CD4-positive, alpha-beta T cell treated with Interleukin-12 subunit alpha and Interleukin-12 subunit beta, for 1 hour (primary cell): Measurements from ENCODE around the gene GALNT2.
A peak's percentile ranks its signal among the peaks of the same experiment; 100 is the strongest.

ENCODE experiments used
- DNase-seq: peaks from one replicate; pipeline ENCODE4 v3.0.0-alpha.2; 2020

The GALNT2 gene

DNA sequence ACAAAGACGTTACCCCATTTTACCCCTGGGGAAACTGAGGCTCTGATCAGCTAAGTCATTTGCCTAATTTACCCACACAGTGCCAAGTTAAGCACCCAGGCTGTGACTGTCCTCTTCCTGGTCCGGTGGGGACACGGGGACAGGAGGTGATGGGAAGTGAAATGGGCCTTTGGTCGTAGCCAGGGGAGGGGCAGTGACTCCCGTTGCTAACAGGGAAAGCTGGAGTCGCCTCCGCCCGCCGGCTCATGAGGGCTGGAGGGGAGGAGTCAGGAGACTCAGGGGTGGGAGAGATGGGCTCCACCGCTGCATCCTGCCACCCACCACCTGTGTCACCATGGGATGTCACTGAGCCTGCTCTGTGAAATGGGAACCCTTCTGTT is 219.8 kb downstream of the GALNT2 start:
- DNase-seq: no peak

DNA sequence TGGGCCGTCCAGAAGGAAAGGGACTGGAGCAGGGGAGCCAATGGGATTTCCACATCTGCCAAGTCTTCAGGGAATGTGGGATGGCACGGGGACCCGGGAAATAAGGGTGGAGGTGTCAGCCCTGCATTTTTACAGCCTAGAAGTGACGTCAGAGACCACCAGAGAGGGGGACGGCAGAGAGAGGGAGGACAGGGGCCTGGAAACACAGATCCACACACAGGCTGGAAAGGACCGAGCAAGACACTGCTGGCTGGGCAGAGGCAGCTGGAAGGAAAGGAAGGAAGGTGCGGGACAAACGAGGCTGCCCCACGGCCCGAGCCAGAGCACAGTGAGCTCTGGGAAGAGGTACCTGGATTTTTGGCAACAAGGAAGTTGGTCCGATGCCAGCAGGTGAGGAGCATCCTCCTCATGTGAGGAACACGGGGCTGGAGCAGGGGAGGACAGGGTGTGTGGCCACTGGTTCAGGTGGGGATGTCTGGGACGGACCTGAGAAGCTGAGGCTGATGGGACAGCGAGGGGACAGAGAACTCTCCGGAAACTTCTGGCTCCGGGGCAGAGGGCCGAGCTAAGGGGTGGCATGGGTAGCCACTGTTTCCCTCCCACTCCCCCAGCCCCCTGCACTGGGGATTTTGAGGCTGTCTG is 220.8 kb downstream of the GALNT2 start:
- no peak for DNase-seq

DNA sequence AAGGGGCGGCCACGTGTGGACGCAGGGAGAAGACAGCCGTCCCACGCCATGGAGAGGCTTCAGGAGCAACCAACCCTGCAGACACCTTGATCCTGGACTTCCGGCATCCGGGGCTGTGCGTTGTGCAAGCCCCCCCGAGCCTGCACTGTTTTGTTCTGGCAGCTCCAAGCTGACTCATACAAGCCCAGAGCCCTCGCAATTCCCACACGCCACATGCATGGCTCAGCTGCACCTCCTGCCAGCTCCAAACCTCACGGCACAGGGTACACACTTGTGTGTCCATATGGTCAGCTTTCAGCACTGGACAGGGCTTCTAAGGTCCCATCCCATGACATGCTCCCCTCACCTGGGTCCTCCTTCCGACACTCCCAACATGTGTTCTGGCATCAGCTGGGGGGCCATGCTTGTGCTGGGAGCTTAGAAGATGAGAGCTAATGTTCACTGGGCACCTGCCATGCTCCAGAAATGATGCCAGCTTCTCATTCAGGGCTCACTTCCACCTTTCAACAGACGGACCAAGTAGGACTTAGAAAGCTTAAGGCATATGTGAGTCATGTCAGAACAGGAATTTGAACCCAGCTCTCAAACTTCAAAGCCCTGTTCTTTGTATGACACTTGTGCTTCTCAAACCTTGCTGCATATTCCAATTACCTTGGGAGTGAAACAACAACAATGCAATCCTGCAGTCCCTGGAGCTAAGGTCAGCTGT is 221.8 kb downstream of the GALNT2 start:
- no peak for DNase-seq

DNA sequence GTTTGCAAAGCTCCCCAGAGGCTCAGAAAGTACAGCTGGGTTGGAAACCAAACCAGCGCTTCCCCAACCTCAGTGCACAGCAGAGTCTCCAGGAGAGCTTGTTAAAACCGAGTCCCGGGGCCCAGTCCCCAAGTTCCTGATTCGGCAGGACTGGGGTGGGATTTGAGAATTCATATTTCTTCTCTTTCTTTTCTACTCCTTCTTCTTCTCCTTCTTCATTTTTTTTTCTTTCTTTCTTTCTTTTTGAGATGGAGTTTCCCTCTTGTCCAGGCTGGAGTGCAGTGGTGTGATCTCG is 222.3 kb downstream of the GALNT2 start:
- DNase-seq: no peak

DNA sequence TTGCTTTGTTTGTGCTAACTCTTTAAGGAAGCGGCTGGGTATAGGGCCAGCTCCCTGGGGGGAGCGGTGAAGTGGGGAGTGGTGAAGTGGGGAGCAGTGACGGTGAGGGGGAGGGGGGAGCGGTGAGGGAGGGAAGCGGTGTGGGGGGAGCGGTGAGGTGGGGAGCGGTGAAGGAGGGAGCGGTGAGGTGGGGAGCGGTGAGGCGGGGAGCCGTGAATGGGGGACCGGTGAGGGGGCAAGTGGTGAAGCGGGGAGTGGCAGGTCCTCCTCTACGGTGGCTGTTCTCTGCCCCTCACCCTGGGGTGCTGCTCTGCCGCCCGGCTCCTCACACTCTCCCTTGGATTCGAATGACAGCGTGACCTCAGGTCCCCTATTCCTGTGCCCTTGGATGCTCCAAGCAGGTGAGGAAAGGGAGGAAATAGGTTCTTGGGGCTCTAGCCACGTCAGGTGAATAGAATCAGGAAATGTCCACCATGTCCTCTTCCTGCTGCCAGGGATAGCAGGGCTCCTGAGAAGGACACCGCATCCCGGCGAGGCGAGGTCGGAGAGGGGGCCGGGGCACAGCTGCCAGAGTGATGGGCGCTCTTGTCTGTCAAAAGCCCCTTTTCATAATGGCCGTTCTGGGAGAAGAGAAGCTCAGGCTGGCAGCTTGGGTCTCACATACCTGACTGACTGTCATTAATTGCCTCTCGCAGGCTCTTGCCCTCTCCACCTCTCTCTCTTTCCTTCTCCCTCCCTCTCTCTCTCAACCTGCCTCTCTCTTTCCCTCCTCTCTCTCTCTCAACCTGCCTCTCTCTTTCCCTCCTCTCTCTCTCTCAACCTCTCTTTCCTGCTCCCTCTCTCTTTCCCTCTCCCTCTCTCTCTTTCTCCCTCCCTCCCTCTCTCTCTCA is 224.9 kb downstream of the GALNT2 start:
- no peak for DNase-seq

DNA sequence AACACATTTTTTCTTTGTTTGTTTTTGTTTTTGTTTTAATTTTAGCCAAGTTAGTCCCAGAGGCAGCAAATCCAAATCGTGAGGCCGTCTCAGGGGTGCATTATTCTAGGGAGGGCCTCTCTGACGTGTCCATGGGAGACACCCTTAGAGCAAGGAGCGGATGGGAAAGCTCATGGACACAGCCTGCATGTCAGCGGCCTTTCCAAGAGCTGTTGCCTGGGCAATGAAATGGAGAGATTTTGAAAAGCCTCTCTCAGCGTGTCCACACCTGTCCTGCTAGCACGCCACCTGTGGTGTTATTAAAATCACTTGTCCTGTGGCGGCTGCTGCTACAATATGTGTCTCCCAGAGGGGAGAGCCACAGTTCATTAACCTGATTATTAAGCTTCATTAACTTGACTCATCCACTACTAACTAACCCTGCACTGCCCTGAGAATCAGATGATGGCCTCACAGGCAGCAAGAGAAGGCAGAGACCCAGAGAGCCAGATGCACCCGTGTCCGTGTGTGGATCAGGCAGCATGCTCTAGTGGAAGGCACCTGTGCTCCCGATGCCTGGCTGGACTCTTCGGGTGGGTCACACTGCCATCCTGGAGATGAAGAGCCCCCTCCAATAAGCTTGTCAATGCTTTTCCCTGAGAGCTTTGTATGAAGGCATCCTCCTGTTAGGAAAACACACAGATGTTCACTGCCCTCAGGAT is 225.8 kb downstream of the GALNT2 start:
- no peak for DNase-seq

DNA sequence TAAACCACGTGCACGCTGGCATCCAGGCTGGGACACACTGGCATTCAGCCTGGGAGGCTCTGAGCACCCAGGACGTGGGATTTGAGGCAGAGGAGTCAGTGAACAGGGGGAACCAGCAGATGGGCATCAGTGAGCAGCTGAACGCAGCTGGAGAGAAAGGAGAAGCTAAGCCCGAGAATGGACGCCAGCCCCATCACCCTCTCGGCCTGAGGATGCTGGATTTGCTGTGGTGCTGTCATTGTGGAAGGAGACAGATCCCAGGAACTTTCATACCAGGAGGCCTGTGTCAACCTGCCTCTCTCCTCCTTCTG is 226.3 kb downstream of the GALNT2 start:
- DNase-seq: no peak

DNA sequence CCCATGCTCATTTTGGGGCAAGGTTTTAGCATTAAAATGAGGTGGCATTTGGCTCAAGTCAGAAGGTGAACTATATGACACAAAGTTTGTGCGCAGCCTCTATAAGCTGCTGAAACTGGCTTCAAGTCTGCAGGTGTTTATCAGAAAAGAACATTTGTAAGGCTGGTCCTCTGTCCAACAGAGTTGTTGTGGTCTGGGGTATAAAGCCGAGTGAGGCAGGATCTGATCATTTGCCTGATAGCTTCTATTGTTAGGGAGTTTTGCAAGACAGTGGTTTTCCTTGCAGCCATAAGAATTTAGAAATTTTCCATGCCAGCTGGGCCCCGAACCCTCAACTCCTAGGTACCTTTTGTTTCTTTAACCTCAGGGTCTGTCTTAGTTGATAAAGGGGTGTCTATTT is 228.3 kb downstream of the GALNT2 start:
- DNase-seq: no peak

DNA sequence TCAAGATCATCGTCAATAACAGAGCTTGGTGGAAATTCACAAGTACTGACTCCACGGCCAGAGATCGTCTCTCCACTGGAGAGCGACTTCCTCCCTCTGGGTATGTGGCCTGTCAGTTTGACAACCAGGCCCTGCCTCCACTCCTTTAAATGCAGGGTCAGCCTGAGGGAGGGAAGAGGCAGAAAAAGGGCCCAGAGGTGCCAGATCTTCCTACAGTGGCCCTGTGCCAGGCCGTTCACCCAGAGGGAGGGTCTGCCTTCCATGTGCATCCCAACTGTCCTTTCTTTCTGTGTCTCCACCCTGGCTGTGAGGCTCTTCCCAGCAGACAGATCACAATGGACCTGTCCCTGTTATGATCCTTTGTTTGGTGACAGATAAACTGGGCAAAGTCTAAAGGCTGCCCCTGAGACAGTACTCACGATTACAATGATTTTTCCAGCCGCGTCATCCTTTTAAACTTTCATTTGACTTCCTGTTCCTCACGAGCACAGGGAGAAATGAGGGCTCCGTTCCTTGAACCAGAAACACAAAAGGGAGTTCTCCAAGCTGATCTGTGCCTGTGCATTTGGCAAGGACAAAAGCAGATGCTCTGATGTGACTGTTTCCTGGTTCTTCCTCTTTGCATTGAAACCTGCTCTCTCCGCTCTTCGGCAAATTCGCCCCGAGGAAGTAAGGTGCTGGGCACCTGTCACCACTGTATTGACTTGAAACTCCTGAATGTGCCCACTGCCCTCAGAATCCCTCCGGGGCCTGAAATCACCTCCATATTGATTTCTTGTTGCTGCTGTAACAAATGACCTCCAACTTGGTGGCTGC is 232.4 kb downstream of the GALNT2 start:
- DNase-seq: no peak

DNA sequence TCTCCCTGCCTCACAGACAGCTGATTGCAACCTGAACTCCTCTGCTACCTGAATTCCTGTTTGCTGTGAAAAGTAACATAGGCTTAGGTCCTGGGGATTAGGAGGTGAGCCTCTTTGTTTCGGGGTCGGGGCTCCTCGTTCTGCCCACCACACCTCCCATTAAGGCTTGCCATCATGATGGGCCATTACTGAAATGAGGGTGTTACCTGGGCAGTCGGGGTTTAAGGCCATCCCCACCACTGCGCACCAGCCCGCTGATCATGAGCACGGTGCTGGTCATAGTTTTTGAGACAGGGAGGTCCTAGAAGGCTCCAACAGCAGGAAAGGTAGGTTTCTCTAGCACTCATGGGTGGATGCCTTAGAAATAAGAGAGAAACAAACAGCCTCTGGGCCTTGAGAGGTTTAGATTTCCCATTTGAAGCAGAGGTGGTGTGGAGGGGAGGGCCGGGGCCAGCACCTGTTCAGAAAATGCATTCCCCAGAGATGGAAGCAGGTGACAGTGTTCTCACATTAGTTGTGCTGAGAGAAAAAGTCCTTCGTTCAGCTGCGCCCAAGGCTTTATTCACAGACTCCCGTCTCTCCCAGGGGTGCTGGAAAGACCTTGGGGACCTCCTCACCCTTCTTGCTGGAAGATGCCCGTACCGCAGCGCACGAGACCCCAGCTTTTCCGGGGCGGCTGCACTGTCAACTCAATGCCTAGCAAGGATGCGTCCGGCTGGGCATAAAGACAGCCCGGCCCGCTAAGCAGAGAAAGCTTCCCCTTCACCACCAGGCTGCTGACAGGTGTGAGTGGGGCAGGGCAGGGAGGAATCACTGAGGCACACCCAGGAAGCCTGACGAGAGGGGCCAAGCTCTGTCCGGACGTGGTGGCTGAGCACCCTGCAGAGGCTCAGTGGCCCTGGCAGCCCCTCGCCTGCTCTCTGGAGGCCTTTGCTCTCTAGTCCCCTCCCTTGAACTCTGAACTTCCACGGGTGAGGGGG is 233.6 kb downstream of the GALNT2 start:
- no peak for DNase-seq

DNA sequence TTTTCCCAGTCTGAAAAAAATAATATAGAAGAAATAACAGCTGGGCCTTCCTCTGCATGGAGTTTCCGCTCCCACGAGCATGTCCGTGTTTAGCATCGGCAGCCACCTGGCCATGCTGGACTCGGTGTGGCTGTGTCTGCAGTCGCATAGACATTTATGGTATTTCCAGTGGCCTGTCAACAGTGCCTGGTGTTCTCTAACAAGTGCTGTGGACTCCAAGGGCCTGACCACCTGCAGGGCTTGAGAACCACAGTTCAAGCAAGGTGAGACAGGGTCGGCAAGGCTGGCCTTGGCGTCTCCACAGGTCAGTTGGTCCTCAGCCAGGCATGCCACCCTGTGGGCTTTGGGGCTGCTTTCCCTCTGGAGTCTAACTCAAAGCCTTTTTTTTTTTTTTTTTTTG is 234.3 kb downstream of the GALNT2 start:
- no peak for DNase-seq

DNA sequence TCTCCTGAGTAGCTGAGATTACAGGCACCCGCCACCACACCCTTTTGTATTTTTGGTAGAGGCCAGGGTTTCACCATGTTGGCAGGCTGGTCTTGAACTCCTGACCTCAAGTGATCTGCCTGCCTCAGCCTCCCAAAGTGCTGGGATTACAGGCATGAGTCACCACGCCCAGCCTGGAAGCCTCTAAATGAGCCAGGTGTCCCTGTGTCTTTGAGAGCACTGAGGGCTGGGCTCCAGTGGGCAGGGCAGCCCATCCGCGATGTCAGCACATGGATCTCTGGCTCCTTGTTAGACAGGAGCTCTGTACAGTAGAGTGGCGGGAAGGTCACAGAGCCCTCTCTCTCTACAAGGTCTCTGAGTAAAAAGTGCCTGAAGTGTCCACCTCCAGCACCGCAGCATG is 234.8 kb downstream of the GALNT2 start:
- no peak for DNase-seq

DNA sequence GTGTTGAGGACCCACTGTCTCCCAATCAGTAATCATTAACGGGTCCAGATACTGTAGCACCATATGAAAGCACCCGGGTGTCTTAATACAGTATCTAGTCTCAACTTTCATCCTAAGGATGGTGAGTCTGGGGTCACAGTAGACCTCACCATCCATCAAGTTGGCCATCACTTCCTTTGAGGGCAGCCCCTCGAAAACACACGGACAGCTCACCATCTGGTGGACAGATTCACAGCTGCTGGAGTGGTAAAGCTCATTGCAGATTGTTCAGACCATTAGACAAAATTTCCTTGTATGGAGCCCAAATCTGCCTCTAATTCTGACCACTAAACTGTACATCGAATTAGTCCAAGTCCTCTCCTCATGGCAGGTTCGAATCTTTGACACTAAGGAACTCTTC is 236.0 kb downstream of the GALNT2 start:
- DNase-seq: no peak

DNA sequence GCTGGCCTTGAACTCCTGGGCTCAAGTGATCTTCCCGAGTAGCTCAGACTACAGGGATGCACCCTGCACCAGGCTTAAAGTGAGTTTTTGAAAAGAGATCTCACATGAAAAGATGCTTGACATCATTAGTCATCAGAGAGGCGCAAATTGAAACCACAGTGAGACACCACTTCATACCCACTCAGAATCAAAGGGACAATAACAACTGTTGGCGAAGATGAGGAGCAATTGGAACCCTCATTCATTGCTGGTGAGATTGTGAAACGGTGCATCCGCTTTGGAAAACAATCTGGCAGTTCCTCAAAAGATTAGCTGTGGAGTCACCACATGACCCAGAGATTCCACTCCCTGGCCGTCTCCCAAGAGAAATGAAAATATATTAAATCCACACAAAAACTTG is 236.8 kb downstream of the GALNT2 start:
- DNase-seq: no peak

DNA sequence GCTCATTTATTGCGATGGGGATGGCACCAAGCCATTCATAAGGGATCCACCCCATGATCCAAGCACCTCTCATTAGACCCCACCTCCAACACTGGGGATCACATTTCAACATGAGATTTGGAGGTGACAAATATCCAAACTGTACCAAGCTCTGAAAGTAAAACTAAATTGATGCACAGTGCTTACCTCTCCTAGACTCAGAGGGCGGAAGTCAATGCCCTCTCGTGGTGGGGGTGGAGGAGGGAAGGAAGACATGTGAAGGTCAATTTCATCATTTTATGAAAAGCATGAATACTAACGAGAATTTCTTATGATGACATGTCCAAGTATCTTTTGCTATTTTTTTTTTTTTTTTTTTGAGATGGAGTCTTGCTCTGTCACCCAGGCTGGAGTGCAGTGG is 239.1 kb downstream of the GALNT2 start:
- peak; percentile 9 for DNase-seq

DNA sequence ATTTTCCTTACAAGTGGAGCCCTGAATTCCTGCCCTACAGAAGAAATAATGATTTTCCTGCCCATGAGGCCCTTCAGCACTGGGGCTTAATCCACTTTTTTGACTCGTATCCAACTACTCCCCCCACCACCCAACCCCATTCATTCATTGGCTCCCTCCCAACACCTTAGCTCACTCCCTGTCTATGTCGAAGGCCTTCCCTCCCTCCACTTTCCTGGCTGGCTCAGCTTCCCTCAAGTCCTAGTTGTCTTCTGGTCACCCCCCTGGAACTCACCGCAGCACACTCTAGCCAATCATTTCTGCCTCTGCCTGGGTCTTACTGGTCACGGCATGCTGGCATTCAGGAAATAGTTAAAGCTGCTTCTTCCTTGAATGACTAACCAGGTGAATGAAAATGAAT is 240.2 kb downstream of the GALNT2 start:
- no peak for DNase-seq

DNA sequence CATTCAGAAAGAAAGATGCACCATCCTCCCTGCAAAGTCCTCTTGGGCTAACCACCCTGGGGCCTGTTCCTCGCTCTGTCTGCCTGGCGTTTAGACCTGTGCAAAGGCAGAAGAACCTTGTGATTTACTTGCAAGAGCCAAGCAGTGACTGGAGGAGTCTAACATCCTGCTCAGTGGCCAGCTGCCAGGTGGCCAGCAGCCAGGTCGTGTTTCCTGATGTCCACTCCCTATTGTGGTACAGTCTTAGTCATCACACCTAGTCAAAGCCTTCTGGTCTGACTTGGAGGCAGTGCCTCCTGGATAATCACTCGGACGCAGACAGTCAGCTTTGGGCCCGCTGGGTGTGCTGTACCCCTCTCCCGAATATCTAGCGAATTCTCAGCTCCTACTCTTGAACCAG is 241.0 kb downstream of the GALNT2 start:
- no peak for DNase-seq

DNA sequence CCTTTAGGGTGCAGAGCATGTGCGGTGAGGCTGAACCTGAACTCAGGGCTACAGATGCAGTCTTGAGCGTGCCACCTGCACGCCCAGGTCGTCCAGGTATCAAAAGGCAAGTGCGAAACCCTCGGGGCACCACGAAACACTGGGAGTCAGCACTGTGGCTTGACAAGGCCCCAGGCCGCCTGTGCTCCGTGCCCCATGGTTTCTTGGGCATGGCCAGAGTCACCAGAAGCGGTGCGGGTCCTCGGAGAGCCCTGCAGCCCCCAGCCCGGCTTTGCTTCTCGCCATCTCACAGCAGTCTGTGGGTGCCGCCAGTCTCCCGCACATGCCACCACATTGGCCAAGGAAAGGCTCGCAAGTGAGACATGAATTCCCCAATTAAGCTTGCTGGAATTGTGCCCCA is 241.8 kb downstream of the GALNT2 start:
- DNase-seq: no peak

DNA sequence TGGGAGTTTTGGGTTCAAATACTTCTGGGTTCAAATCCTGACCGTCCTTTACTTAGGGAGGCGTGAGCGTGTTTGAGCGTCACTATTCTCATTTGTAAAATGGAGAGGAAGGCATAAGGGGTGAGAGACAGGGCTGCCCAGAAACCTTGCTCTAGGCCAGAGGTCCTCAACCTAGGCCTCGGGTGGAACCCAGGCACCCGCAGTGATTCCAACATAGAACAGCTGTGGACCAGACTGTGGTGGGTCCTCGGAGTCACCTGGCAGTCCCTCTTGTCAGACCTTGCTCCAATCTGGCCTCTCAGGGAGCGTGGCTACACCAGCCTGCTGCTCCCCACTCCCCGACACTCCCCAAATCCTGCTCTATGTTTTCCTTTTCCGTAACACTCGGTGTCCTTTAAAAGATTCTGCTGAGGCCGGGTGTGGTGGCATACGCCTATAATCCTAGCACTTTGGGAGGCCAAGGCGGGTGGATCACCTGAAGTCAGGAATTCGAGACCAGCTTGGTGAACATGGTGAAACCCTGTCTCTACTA is 242.7 kb downstream of the GALNT2 start:
- no peak for DNase-seq

DNA sequence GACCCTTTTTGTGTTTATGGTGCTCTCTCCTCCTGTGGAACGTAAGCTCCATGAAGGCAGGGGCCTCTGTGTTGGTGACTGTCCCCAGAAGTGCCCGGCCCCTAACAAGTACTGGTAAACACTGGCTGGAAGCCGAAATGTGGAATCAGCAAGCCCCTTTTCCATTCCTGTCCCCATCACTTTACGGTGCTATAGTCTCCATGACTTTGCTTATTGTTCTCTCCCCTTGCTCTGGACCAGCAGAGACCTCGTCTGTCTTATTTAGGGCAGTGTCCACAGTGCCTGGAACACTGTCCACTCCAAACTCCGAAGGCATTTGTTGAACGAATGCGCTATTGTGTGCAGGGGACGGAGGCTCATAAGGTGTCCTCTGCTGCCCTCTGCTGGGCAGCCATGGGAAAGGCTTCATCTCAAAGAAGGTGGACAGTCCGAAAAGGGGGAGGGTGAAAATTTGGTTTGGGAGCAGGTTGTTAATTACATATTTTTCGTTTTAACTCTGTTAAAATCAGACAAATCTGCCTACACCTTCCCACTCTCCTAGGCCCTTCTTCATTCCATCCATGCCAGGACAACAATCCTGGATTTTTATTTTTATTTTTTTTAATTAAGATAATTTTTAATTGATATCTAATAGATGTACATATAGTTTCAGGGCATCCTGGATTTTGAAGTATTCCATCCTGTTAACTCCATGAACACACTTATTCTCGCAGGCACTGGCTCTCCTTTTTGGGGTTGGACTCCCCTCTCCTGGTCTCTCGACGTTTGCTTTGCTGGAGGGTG is 243.5 kb downstream of the GALNT2 start:
- DNase-seq: peak; percentile 62

DNA sequence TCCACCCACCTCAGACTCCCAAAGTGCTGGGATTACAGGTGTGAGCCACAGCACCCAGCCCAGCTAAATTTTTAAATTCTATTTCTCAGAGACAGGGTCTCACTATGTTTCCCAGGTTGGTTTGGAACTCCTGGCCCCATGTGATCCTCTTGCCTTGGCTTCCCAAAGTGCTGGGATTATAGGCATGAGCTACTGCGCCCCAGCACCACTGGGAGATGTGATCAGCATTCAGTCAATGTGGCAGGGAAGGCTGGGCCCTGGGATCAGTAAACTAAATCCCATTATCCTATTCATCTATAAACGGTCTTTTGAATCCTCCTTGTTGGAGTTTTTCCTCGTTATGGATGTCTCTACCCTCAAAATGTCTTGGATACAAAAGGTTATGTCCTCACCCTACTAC is 245.6 kb downstream of the GALNT2 start:
- DNase-seq: no peak
